Common myeloid progenitor, CD34-positive (primary cell): ENCODE results near the gene STX5.
"Not testable (repeated sequence)": the region's sequence is repeated elsewhere in the genome, so short reads cannot be mapped to it uniquely, and the experiment has no call there.

Source experiments
- CTCF ChIA-PET: fragments of 350-600 bp; sonication (Branson Sonifier 250); formaldehyde crosslinking; loops from one replicate; lab custom pipeline; 2021; ENCODE audit warnings: antibody characterized with exemption; lab: Charles Lee
- POLR2A ChIA-PET: fragments of 350-600 bp; sonication (Branson Sonifier 250); formaldehyde crosslinking; loops from one replicate; lab custom pipeline; 2021; ENCODE audit warnings: antibody characterized with exemption; lab: Charles Lee
- DNase-seq, 3 donors: peaks; one replicate each; pipeline versions ENCODE4 v3.0.0 to v3.0.0-alpha.2; 2013
- H3K27ac ChIP-seq, 2 experiments: 1 replicate in 1 of 2; 2 replicates in 1 of 2; pipeline ENCODE4 v1.7.0; 2013; ENCODE audit warnings: inconsistent platforms in 2 of 2, low read length in 2 of 2, mild to moderate bottlenecking in 2 of 2, low read depth in 1 of 2, moderate library complexity in 1 of 2; ENCODE audit not compliant: severe bottlenecking in 2 of 2, insufficient read depth in 1 of 2, poor library complexity in 1 of 2
- H3K27me3 ChIP-seq, 5 experiments: replicated peaks in 2 of 5; 1 replicate in 3 of 5; 2 replicates in 2 of 5; pipeline versions ENCODE4 v1.6.1 to v1.7.0; 2013; ENCODE audit warnings: low read length in 4 of 5, mild to moderate bottlenecking in 2 of 5, moderate library complexity in 2 of 5, inconsistent platforms in 1 of 5; ENCODE audit not compliant: insufficient read depth in 5 of 5, control insufficient read depth in 4 of 5
- H3K36me3 ChIP-seq, 4 experiments: 1 replicate in 2 of 4; 2 replicates in 2 of 4; pipeline versions ENCODE4 v1.6.1 to v1.7.0; 2013; ENCODE audit warnings: low read length in 3 of 4, control low read depth in 1 of 4, mild to moderate bottlenecking in 1 of 4; ENCODE audit not compliant: control insufficient read depth in 4 of 4, insufficient read depth in 4 of 4
- H3K4me1 ChIP-seq, 4 experiments: 1 replicate in 3 of 4; 2 replicates in 1 of 4; pipeline versions ENCODE4 v1.6.1 to v1.7.1; 2013; ENCODE audit warnings: low read length in 3 of 4, mild to moderate bottlenecking in 3 of 4, control low read depth in 1 of 4, inconsistent platforms in 1 of 4, moderate library complexity in 1 of 4; ENCODE audit not compliant: control insufficient read depth in 4 of 4, insufficient read depth in 4 of 4; ENCODE audit errors: control extremely low read depth in 1 of 4
- H3K4me3 ChIP-seq, 7 experiments: 1 replicate in 4 of 7; 2 replicates in 3 of 7; pipeline versions ENCODE4 v1.5.1 to v1.7.0; 2013; ENCODE audit warnings: mild to moderate bottlenecking in 7 of 7, low read length in 6 of 7, moderate library complexity in 6 of 7, inconsistent platforms in 2 of 7, low read depth in 2 of 7, control low read depth in 1 of 7; ENCODE audit not compliant: insufficient read depth in 4 of 7, control insufficient read depth in 1 of 7; ENCODE audit errors: extremely low read depth in 1 of 7
- H3K9me3 ChIP-seq, 5 experiments: 1 replicate in 4 of 5; 2 replicates in 1 of 5; pipeline versions ENCODE4 v1.6.1 to v1.7.1; 2013; ENCODE audit warnings: low read length in 4 of 5, mild to moderate bottlenecking in 2 of 5, inconsistent platforms in 1 of 5, low read depth in 1 of 5, moderate library complexity in 1 of 5; ENCODE audit not compliant: control insufficient read depth in 4 of 5, insufficient read depth in 2 of 5; ENCODE audit errors: control extremely low read depth in 1 of 5
- WGBS: methylation state at CpG from one replicate; pipeline ENCODE4 v1.1.5; 2013; ENCODE audit not compliant: insufficient coverage; 5-methylcytosine and 5-hydroxymethylcytosine counted together

The STX5 gene

DNA sequence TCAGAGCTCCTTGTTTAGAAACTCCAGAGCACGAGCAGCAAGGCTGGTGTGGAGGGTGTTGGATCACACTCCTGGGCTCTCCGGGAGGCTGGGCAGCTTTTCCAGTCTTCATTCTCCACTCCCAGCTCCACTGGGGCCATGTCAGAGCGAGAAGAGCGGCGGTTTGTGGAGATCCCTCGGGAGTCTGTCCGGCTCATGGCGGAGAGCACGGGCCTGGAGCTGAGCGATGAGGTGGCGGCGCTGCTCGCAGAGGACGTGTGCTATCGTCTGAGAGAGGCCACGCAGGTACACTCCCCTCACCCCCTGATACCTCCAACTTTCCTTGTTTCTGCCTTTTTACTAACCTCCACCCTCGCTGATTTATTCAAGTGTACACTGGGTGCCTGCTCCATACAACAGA lies 56.2 kb downstream of the STX5 start:
- 98% methylated on average over 15 of the region's 17 CpGs for WGBS

DNA sequence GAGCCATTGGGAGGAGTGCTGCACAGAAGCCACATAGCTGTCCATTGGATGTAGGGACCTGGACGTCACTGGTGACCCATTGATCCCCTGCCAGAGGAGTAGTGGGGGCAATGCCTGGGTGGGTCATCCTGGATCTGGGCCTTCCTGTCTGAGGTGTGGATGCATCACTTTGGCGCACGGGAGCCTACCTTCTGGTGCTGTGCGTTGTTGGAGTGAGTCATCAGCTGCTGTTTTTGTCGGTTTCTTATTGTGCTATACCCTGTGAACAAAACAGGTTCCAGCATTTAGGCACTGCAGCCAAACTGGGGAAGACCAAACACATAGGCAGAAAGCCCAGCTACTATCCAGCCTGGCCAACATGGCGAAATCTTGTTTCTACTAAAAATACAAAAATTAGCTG lies 57.4 kb downstream of the STX5 start:
- WGBS: 98% methylated on average over 4 of the region's 6 CpGs
- Histone ChIP-seq H3K36me3 (peaks cover 5 to 40% (median 17%) of the 10 kb centered on the region in 4 experiments), H3K27me3 (no peaks in the 10 kb centered on the region), H3K27ac (no peak overlapping the region), H3K4me1 (peaks cover 3 to 26% (median 18%) of the 10 kb centered on the region in 4 experiments), H3K4me3 (peak overlapping the region in 1 of 7 experiments; percentile 22), H3K9me3 (no peaks in the 10 kb centered on the region)
- POLR2A ChIA-PET: interaction anchor here (0.6 to 1.7 kb wide), 2 partner anchors 12 to 1411 kb away, joined by 4 to 5 read pairs; partner anchors contain the start of gene TMEM179B
- DNase-seq: no peak
- CTCF ChIA-PET: interaction anchor here (1.5 to 4.1 kb wide), 2 partner anchors 12 to 20 kb away, joined by 5 to 24 read pairs; partner anchors contain the start of gene ZBTB3

More for the DNA sequence above, 56.2 kb downstream of the STX5 start:
- Histone ChIP-seq H3K4me1 (peaks cover 0 to 19% (median 9%) of the 10 kb centered on the region in 4 experiments), H3K9me3 (no peaks in the 10 kb centered on the region), H3K27ac (no peak overlapping the region), H3K27me3 (no peaks in the 10 kb centered on the region), H3K36me3 (peaks cover 5 to 46% (median 19%) of the 10 kb centered on the region in 4 experiments), H3K4me3 (no peak overlapping the region)
- no peak for DNase-seq
- ChIA-PET POLR2A (interaction anchor here (0.9 to 1.7 kb wide), 3 partner anchors 11 to 66 kb away, joined by 3 to 5 read pairs (median 5); partner anchors contain the start of genes POLR2G and TMEM179B), CTCF (interaction anchor here (1.3 to 4.1 kb wide), 3 partner anchors 10 to 82 kb away, joined by 5 to 24 read pairs (median 5); partner anchors contain the start of gene ZBTB3)

DNA sequence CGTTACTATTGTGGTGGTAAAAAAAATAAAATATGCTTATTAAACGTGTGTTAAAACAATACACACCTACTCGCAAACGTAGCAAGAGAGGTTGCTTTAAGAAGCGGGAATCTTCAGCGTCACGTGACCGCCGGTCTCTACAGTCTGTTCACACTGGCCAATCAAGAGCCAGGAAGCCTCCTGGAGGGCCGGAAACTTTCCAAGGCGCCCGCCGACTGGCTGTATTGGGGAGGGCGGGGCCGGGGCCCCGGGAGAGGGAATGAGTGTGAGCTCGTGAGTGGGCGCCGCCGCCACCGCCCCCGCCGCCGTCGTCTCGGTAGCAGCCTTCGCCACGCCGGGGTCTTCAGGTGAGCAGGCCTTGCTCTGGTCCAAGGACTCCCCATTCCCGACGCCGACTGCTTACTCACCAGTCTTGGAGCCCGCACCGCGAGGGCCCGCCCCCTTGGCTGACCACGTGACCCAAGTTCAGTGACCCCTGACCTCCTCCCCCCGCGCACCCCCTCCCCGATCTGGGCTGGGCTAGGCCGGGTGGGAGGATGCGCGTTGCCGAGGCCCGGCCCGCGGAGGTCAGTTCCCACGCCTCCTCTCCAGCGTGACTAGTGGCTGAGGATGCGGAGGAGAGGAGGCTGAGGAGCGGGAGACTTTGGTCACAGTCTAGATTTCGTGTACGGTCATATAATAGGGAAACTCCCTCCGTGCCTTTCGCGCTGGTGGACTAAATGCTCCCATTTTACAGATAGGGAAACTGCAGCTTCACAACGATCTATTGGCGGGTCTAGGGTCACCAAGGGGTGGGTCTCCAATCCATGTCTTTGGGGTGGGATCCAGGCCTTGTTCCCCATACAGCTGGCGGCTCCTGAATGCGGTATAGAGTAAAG lies 60.5 kb downstream of the STX5 start, which contains the start of gene TAF6L:
TSS of gene TAF6L (plus strand) at position 253 of the 878 bp plus-strand sequence. CDS start 4,388 bp downstream, outside the sequence.
- H3K9me3 ChIP-seq: no peaks in the 10 kb centered on the region
- peak; percentile 89 to 94 (median 94) for DNase-seq
- peaks cover 3 to 26% (median 18%) of the 10 kb centered on the region in 4 experiments for H3K4me1 ChIP-seq
- H3K27me3 ChIP-seq: no peaks in the 10 kb centered on the region
- 3% methylated on average over 24 of the region's 60 CpGs for WGBS
- H3K4me3 ChIP-seq: peak within 1 kb of the TSS; percentile 56 to 85 (median 76)
- ChIA-PET CTCF (interaction anchor here (1.2 to 2.2 kb wide), 6 partner anchors 9 to 114 kb away, joined by 3 to 9 read pairs (median 4); partner anchors contain the start of genes POLR2G and TMEM179B), POLR2A (interaction anchor here (0.7 to 1.8 kb wide), 5 partner anchors 10 to 179 kb away, joined by 3 to 6 read pairs (median 3); partner anchors contain the start of genes POLR2G, TMEM179B and ZBTB3)
- H3K36me3 ChIP-seq: peaks cover 9 to 34% (median 18%) of the 10 kb centered on the region in 4 experiments
- H3K27ac ChIP-seq: peak within 1 kb of the TSS; percentile 54 to 82

DNA sequence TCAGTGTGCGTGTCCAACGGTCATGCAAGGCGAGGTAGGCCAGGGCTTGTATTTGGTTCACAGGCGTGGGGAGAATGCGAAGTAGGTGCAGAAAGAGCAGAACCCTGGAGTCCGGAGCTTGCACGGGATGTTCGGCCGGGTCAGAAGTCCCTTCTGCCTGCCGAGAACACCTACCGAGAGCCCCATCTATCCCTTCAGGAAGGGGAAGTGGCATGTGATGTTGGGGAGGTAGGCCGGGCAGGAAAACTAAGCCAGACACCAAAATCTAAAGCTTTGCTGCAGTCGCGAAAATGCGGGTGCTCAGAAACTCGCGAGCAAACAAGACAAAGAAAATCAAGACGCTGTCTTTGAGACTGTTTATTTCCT lies 61.1 kb downstream of the STX5 start:
- H3K36me3 ChIP-seq: peaks cover 7 to 33% (median 18%) of the 10 kb centered on the region in 4 experiments
- H3K27me3 ChIP-seq: no peaks in the 10 kb centered on the region
- no peaks in the 10 kb centered on the region for H3K9me3 ChIP-seq
- peaks cover 3 to 26% (median 18%) of the 10 kb centered on the region in 4 experiments for H3K4me1 ChIP-seq
- peak in 1 of 3 donors; percentile 34 for DNase-seq
- ChIA-PET CTCF (interaction anchor here (1.1 to 2.2 kb wide), 6 partner anchors 9 to 115 kb away, joined by 3 to 9 read pairs (median 4); partner anchors contain the start of genes POLR2G and TMEM179B), POLR2A (interaction anchor here (0.5 to 1.8 kb wide), 5 partner anchors 9 to 71 kb away, joined by 3 to 6 read pairs (median 4); partner anchors contain the start of genes POLR2G, TMEM179B and ZBTB3)
- peak overlapping the region; percentile 56 to 85 (median 76) for H3K4me3 ChIP-seq
- WGBS: 0% methylated on average over 7 of the region's 18 CpGs
- peak overlapping the region; percentile 54 to 82 for H3K27ac ChIP-seq

DNA sequence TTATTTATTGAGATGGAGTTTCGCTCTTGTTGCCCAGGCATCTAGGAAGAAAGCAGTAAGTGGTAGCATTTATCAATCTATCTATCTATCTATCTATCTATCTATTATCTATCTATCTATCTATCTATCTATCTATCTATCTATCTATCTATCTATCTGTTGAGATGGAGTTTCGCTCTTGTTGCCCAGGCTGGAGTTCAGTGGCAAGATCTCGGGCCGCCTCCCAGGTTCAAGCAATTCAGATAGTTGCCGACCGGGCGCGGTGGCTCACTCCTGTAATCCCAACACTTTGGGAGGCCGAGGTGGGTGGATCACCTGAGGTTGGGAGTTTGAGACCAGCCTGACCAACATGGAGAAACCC lies 71.0 kb downstream of the STX5 start:
- peaks cover 0 to 14% (median 9%) of the 10 kb centered on the region in 4 experiments for H3K36me3 ChIP-seq
- H3K4me3 ChIP-seq: peak overlapping the region in 5 of 7 experiments; percentile 8 to 93 (median 85)
- not testable (repeated sequence) for H3K27ac ChIP-seq, H3K27me3 ChIP-seq, H3K9me3 ChIP-seq
- DNase-seq: peak in 1 of 3 donors; percentile 18
- CTCF ChIA-PET: interaction anchor here (2.2 kb wide), 1 partner anchor 26 kb away, joined by 11 read pairs; no protein-coding TSS in a partner anchor
- 26% methylated on average over 6 of the region's 9 CpGs for WGBS
- peaks cover 4 to 15% (median 12%) of the 10 kb centered on the region in 4 experiments for H3K4me1 ChIP-seq
- POLR2A ChIA-PET: interaction anchor here (0.5 to 1.4 kb wide), 6 partner anchors 9 to 194 kb away, joined by 3 to 7 read pairs (median 4); partner anchors contain the start of gene TAF6L

DNA sequence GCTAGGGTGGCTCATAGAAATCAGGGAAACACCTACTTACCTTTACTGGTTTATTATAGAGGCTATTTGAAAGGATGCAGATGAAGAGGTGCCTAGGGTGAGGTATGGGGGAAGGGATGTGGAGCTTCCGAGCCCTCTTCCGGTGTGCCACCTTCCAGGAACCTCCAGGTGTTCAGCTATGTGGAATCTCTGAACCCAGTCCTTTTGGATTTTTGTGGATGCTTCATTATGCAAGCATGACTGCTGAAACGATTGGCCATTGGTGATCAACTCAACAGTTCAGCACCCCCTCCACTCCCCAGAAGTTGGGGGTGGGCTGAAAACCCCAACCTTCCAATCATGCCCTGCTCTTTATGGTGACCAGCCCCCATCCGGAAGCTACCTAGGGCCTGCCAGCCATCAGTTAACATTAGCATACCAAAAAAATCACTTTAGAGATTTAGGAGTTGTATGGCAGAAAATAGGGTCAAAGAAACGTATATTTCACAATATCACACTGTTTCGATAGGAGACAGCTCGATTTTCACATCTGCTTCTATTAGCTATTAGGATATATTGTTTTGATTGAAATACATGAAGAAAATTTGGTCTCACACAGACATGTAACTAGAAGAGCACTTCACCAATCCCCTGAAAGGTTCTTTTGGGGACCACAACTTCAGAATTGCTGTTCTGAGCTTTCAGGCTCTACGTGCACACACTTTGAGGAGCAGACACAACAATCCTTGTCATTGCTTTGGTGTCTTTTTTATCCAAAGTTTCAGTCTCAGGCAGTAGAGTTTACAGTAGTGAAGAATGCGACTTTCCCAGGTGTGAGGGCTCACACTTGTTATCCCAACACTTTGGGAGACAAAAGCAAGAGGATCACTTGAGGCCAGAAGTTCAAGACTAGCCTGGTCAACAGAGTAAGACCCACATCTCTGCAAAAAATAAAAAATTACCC lies 73.7 kb downstream of the STX5 start:
- H3K9me3 ChIP-seq: no peaks in the 10 kb centered on the region
- H3K27me3 ChIP-seq: no peaks in the 10 kb centered on the region
- H3K4me3 ChIP-seq: no peak overlapping the region
- CTCF ChIA-PET: interaction anchor here (0.9 to 1.4 kb wide), 3 partner anchors 9 to 12 kb away, joined by 3 read pairs; no protein-coding TSS in a partner anchor
- 92% methylated on average over 5 of the region's 9 CpGs for WGBS
- POLR2A ChIA-PET: no interaction called here
- no peak overlapping the region for H3K27ac ChIP-seq
- DNase-seq: no peak
- H3K4me1 ChIP-seq: peaks cover 6 to 27% (median 19%) of the 10 kb centered on the region in 4 experiments
- H3K36me3 ChIP-seq: peaks cover 0 to 5% (median 3%) of the 10 kb centered on the region in 4 experiments
